ENCODE data around the gene CAST. TPM values are rescaled to one million over a fixed set of nuclear protein-coding genes. Genes with fewer than 3 reads are reported as not detected.

CAST gene
- total and polyA plus RNA-seq, 5 donors, result 222 to 594 (median 565) TPM

- Histone ChIP-seq H3K27me3 (ENCODE audit: control insufficient read depth, insufficient read depth) (no peaks in the 10 kb centered on the region), H3K27ac (ENCODE audit: low read length) (no peak overlapping the region), H3K9me3 (ENCODE audit: control insufficient read depth, low read length) (no peaks in the 10 kb centered on the region), H3K4me3 (ENCODE audit: low read length) (no peak overlapping the region), H3K4me1 (ENCODE audit: control insufficient read depth, insufficient read depth, low read length) (no peaks in the 10 kb centered on the region)
- ATAC-seq (no peak), DNase-seq (no peak)
- intact Hi-C loops (cut with DNase I), result loop anchor here in 3 of 4 donors (5.0 to 10.0 kb wide), 3 partner anchors 253 to 403 kb away; no protein-coding TSS in a partner anchor
- 61% methylated on average over 4 of the region's 4 CpGs for WGBS
Observed at GRCh38 chr5:96761618-96762017, 99.4 kb downstream of the CAST start.

GRCh38 chr5:96763026-96763425, 100.8 kb downstream of the CAST start:
- intact Hi-C loops (cut with DNase I), result loop anchor here in 3 of 4 donors (5.0 to 10.0 kb wide), 3 partner anchors 252 to 402 kb away; no protein-coding TSS in a partner anchor
- WGBS, result 78% methylated on average over 5 of the region's 5 CpGs
- Histone ChIP-seq H3K4me1 (ENCODE audit: control insufficient read depth, insufficient read depth, low read length) (no peaks in the 10 kb centered on the region), H3K4me3 (ENCODE audit: low read length) (no peak overlapping the region), H3K27me3 (ENCODE audit: control insufficient read depth, insufficient read depth) (no peaks in the 10 kb centered on the region), H3K9me3 (ENCODE audit: control insufficient read depth, low read length) (no peaks in the 10 kb centered on the region), H3K27ac (ENCODE audit: low read length) (no peak overlapping the region)
- DNase-seq, result no peak
- no peak for ATAC-seq

- WGBS, result 91% methylated on average over 1 of the region's 1 CpG
- intact Hi-C loops (cut with DNase I), result loop anchor here in 2 of 4 donors (10.0 kb wide), 2 partner anchors 250 to 400 kb away; no protein-coding TSS in a partner anchor
- DNase-seq, result no peak
Observed at GRCh38 chr5:96765043-96765442, 102.9 kb downstream of the CAST start.

GRCh38 chr5:96768708-96769251, 106.6 kb downstream of the CAST start:
- H3K9me3 ChIP-seq (ENCODE audit: control insufficient read depth, low read length), result no peaks in the 10 kb centered on the region
- intact Hi-C loops (cut with DNase I), result loop anchor here in 2 of 4 donors (10.0 kb wide), 2 partner anchors 246 to 396 kb away; no protein-coding TSS in a partner anchor
- no peaks in the 10 kb centered on the region for H3K27me3 ChIP-seq (ENCODE audit: control insufficient read depth, insufficient read depth)
- no peak overlapping the region for H3K4me3 ChIP-seq (ENCODE audit: low read length)
- 74% methylated on average over 4 of the region's 4 CpGs for WGBS
- ATAC-seq, result no peak
- no peak overlapping the region for H3K27ac ChIP-seq (ENCODE audit: low read length)
- DNase-seq, result no peak
- no peaks in the 10 kb centered on the region for H3K4me1 ChIP-seq (ENCODE audit: control insufficient read depth, insufficient read depth, low read length)

More at GRCh38 chr5:96765043-96765442, 102.9 kb downstream of the CAST start:
- ATAC-seq, result no peak
- no peak overlapping the region for H3K27ac ChIP-seq (ENCODE audit: low read length)
- H3K9me3 ChIP-seq (ENCODE audit: control insufficient read depth, low read length), result no peaks in the 10 kb centered on the region
- H3K27me3 ChIP-seq (ENCODE audit: control insufficient read depth, insufficient read depth), result no peaks in the 10 kb centered on the region
- H3K4me3 ChIP-seq (ENCODE audit: low read length), result no peak overlapping the region
- no peaks in the 10 kb centered on the region for H3K4me1 ChIP-seq (ENCODE audit: control insufficient read depth, insufficient read depth, low read length)

GRCh38 chr5:96771395-96771794, 109.2 kb downstream of the CAST start:
- Histone ChIP-seq H3K4me1 (ENCODE audit: control insufficient read depth, insufficient read depth, low read length) (no peaks in the 10 kb centered on the region), H3K27me3 (ENCODE audit: control insufficient read depth, insufficient read depth) (no peaks in the 10 kb centered on the region), H3K9me3 (ENCODE audit: control insufficient read depth, low read length) (no peaks in the 10 kb centered on the region), H3K27ac (ENCODE audit: low read length) (no peak overlapping the region), H3K4me3 (ENCODE audit: low read length) (no peak overlapping the region)
- DNase-seq, result no peak
- intact Hi-C loops (cut with DNase I), result loop anchor here in 1 of 4 donors (10.0 kb wide), 1 partner anchor 403 kb away; no protein-coding TSS in a partner anchor
- no peak for ATAC-seq
- 62% methylated on average over 1 of the region's 1 CpG for WGBS

GRCh38 chr5:96772111-96772510, 109.9 kb downstream of the CAST start:
- H3K4me1 ChIP-seq (ENCODE audit: control insufficient read depth, insufficient read depth, low read length), result no peaks in the 10 kb centered on the region
- H3K4me3 ChIP-seq (ENCODE audit: low read length), result no peak overlapping the region
- no peaks in the 10 kb centered on the region for H3K27me3 ChIP-seq (ENCODE audit: control insufficient read depth, insufficient read depth)
- 90% methylated on average over 1 of the region's 1 CpG for WGBS
- DNase-seq (no peak), ATAC-seq (no peak)
- H3K27ac ChIP-seq (ENCODE audit: low read length), result no peak overlapping the region
- intact Hi-C loops (cut with DNase I), result loop anchor here in 1 of 4 donors (10.0 kb wide), 1 partner anchor 403 kb away; no protein-coding TSS in a partner anchor
- H3K9me3 ChIP-seq (ENCODE audit: control insufficient read depth, low read length), result no peaks in the 10 kb centered on the region

- DNase-seq (no peak), ATAC-seq (no peak)
- Histone ChIP-seq H3K9me3 (ENCODE audit: control insufficient read depth, low read length) (no peaks in the 10 kb centered on the region), H3K27me3 (ENCODE audit: control insufficient read depth, insufficient read depth) (no peaks in the 10 kb centered on the region), H3K4me1 (ENCODE audit: control insufficient read depth, insufficient read depth, low read length) (no peaks in the 10 kb centered on the region), H3K4me3 (ENCODE audit: low read length) (no peak overlapping the region), H3K27ac (ENCODE audit: low read length) (no peak overlapping the region)
- intact Hi-C loops (cut with DNase I), result loop anchor here in 1 of 4 donors (10.0 kb wide), 1 partner anchor 402 kb away; no protein-coding TSS in a partner anchor
Observed at GRCh38 chr5:96772542-96772941, 110.4 kb downstream of the CAST start.

- Histone ChIP-seq H3K27me3 (ENCODE audit: control insufficient read depth, insufficient read depth) (no peaks in the 10 kb centered on the region), H3K4me3 (ENCODE audit: low read length) (no peak overlapping the region), H3K27ac (ENCODE audit: low read length) (no peak overlapping the region), H3K9me3 (ENCODE audit: control insufficient read depth, low read length) (no peaks in the 10 kb centered on the region), H3K4me1 (ENCODE audit: control insufficient read depth, insufficient read depth, low read length) (no peaks in the 10 kb centered on the region)
- intact Hi-C loops (cut with DNase I), result loop anchor here in 1 of 4 donors (10.0 kb wide), 1 partner anchor 400 kb away; no protein-coding TSS in a partner anchor
- DNase-seq, result no peak
- WGBS, result 82% methylated on average over 2 of the region's 2 CpGs
- no peak for ATAC-seq
Observed at GRCh38 chr5:96775050-96775449, 112.9 kb downstream of the CAST start.

- H3K9me3 ChIP-seq (ENCODE audit: control insufficient read depth, low read length), result no peaks in the 10 kb centered on the region
- intact Hi-C loops (cut with DNase I), result loop anchor here in 1 of 4 donors (10.0 kb wide), 1 partner anchor 399 kb away; no protein-coding TSS in a partner anchor
- DNase-seq (no peak), ATAC-seq (peak in 1 of 2 donors; percentile 17)
- H3K4me1 ChIP-seq (ENCODE audit: control insufficient read depth, insufficient read depth, low read length), result no peaks in the 10 kb centered on the region
- H3K4me3 ChIP-seq (ENCODE audit: low read length), result no peak overlapping the region
- 97% methylated on average over 11 of the region's 11 CpGs for WGBS
- no peaks in the 10 kb centered on the region for H3K27me3 ChIP-seq (ENCODE audit: control insufficient read depth, insufficient read depth)
- H3K27ac ChIP-seq (ENCODE audit: low read length), result no peak overlapping the region
Observed at GRCh38 chr5:96775689-96776088, 113.5 kb downstream of the CAST start.

GRCh38 chr5:96776621-96777020, 114.4 kb downstream of the CAST start:
- Histone ChIP-seq H3K9me3 (ENCODE audit: control insufficient read depth, low read length) (no peaks in the 10 kb centered on the region), H3K27ac (ENCODE audit: low read length) (no peak overlapping the region), H3K4me3 (ENCODE audit: low read length) (no peak overlapping the region), H3K27me3 (ENCODE audit: control insufficient read depth, insufficient read depth) (no peaks in the 10 kb centered on the region), H3K4me1 (ENCODE audit: control insufficient read depth, insufficient read depth, low read length) (no peaks in the 10 kb centered on the region)
- 45% methylated on average over 2 of the region's 2 CpGs for WGBS
- intact Hi-C loops (cut with DNase I), result loop anchor here in 1 of 4 donors (10.0 kb wide), 1 partner anchor 398 kb away; no protein-coding TSS in a partner anchor
- DNase-seq (no peak), ATAC-seq (no peak)

GRCh38 chr5:96778409-96778808, 116.2 kb downstream of the CAST start:
- Histone ChIP-seq H3K9me3 (ENCODE audit: control insufficient read depth, low read length) (no peaks in the 10 kb centered on the region), H3K27me3 (ENCODE audit: control insufficient read depth, insufficient read depth) (no peaks in the 10 kb centered on the region), H3K4me1 (ENCODE audit: control insufficient read depth, insufficient read depth, low read length) (no peaks in the 10 kb centered on the region), H3K27ac (ENCODE audit: low read length) (no peak overlapping the region), H3K4me3 (ENCODE audit: low read length) (no peak overlapping the region)
- 74% methylated on average over 1 of the region's 1 CpG for WGBS
- DNase-seq (peak; percentile 31 to 82 (median 72)), ATAC-seq (peak; percentile 50 to 79)
- intact Hi-C loops (cut with DNase I), result loop anchor here in 1 of 4 donors (10.0 kb wide), 1 partner anchor 396 kb away; no protein-coding TSS in a partner anchor

All from right cardiac atrium (tissue), 5 donors.